Uterus (tissue), 4 donors: ENCODE data around the gene C1QBP. TPM values are rescaled to one million over a fixed set of nuclear protein-coding genes. Genes with fewer than 3 reads are reported as not detected.

Source experiments
- DNase-seq, 2 donors: peaks; one replicate each; pipeline ENCODE4 v3.0.0-alpha.2; 2019 to 2020
- H3K27ac ChIP-seq, 2 donors: fragments of 200-600 bp; sonication (generic); 1 replicate in 1 of 2; 2 replicates in 1 of 2; pipeline ENCODE4 v1.5.1; 2016 to 2018
- H3K27me3 ChIP-seq, 2 donors: fragments of 200-600 bp; sonication (generic); one replicate each; pipeline ENCODE4 v1.5.1; 2018 to 2019; ENCODE audit warnings: control low read depth in 1 of 2
- H3K36me3 ChIP-seq, 2 donors: fragments of 200-600 bp; sonication (generic); one replicate each; pipeline ENCODE4 v1.5.1; 2019; ENCODE audit warnings: control low read depth in 1 of 2
- H3K4me1 ChIP-seq, 2 donors: fragments of 200-600 bp; sonication (generic); one replicate each; pipeline ENCODE4 v1.5.1; 2018 to 2019; ENCODE audit warnings: control low read depth in 1 of 2
- H3K4me3 ChIP-seq, 2 donors: fragments of 200-600 bp; sonication (generic); 1 replicate in 1 of 2; 2 replicates in 1 of 2; pipeline ENCODE4 v1.5.1; 2018 to 2019; ENCODE audit warnings: mild to moderate bottlenecking in 1 of 2
- H3K9me3 ChIP-seq, 2 donors: fragments of 200-600 bp; sonication (generic); one replicate each; pipeline ENCODE4 v1.5.1; 2019; ENCODE audit warnings: control low read depth in 1 of 2
- CTCF ChIP-seq, 4 experiments: fragments of 200-600 bp in 2 of 4; fragments of 450-650 bp in 2 of 4; sonication (generic) in 2 of 4; IDR thresholded peaks; one replicate each; pipeline ENCODE4 v1.5.1; 2016 to 2019; ENCODE audit warnings: antibody characterized with exemption in 4 of 4, mild to moderate bottlenecking in 2 of 4, moderate library complexity in 1 of 4
- POLR2A ChIP-seq, 2 donors: fragments of 450-650 bp; IDR thresholded peaks; one replicate each; pipeline ENCODE4 v1.6.1; 2016; ENCODE audit warnings: antibody characterized with exemption in 2 of 2, mild to moderate bottlenecking in 1 of 2, moderate library complexity in 1 of 2
- intact Hi-C: fragments of 100-400 bp; cut with DNase I; formaldehyde crosslinking; loops from one replicate; pipeline ENCODE4 v1.15.1; 2023; ENCODE audit warnings: low total_unique reads
- total RNA-seq, 4 donors: library from RNA; depleted of rRNA in 3 of 4; stranded (reverse); fragments of >200 nt in 3 of 4; gene quantifications; one replicate each; pipeline versions ENCODE4 v1.1.0 to v1.2.4, GENCODE V29; 2014 to 2023
- donor health status: DM: yes; HTN: yes; CAD: no.

Gene C1QBP
- total RNA-seq, 4 donors from 2014 or later: 49.2 to 98.4 (median 80.7) TPM

GRCh38 chr17:5481451-5481850 is 42.5 kb upstream of the C1QBP start:
- no peak overlapping the region for H3K4me3 ChIP-seq
- TF ChIP-seq POLR2A (IDR thresholded peaks at IDR 0.05) (no peak), CTCF (IDR thresholded peaks at IDR 0.05) (no peak)
- no peak overlapping the region for H3K27ac ChIP-seq
- no peaks in the 10 kb centered on the region for H3K27me3 ChIP-seq
- intact Hi-C loops: no loop called here
- no peaks in the 10 kb centered on the region for H3K9me3 ChIP-seq
- DNase-seq: no peak
- peaks cover 0 to 8% of the 10 kb centered on the region in 2 donors for H3K4me1 ChIP-seq
- H3K36me3 ChIP-seq: no peaks in the 10 kb centered on the region

GRCh38 chr17:5480962-5481361 is 42.0 kb upstream of the C1QBP start:
- intact Hi-C loops: no loop called here
- H3K27ac ChIP-seq: no peak overlapping the region
- DNase-seq: no peak
- H3K9me3 ChIP-seq: no peaks in the 10 kb centered on the region
- no peak for TF ChIP-seq POLR2A (IDR thresholded peaks at IDR 0.05)
- no peak for TF ChIP-seq CTCF (IDR thresholded peaks at IDR 0.05)
- H3K36me3 ChIP-seq: no peaks in the 10 kb centered on the region
- peaks cover 0 to 8% of the 10 kb centered on the region in 2 donors for H3K4me1 ChIP-seq
- no peak overlapping the region for H3K4me3 ChIP-seq
- H3K27me3 ChIP-seq: no peaks in the 10 kb centered on the region

- H3K27ac ChIP-seq: no peak overlapping the region
These were observed 40.0 kb upstream of the C1QBP start for GRCh38 chr17:5478992-5479391.

GRCh38 chr17:5473906-5474305 is 35.0 kb upstream of the C1QBP start:
- no peak for DNase-seq
- Histone ChIP-seq H3K4me3 (no peak overlapping the region), H3K9me3 (no peaks in the 10 kb centered on the region), H3K36me3 (no peaks in the 10 kb centered on the region), H3K27ac (no peak overlapping the region), H3K27me3 (no peaks in the 10 kb centered on the region), H3K4me1 (no peaks in the 10 kb centered on the region)
- intact Hi-C loops: no loop called here
- TF ChIP-seq POLR2A (IDR thresholded peaks at IDR 0.05) (no peak), CTCF (IDR thresholded peaks at IDR 0.05) (no peak)

More at GRCh38 chr17:5478992-5479391, 40.0 kb upstream of the C1QBP start:
- H3K9me3 ChIP-seq: no peaks in the 10 kb centered on the region
- H3K36me3 ChIP-seq: no peaks in the 10 kb centered on the region
- intact Hi-C loops: no loop called here
- no peak for TF ChIP-seq POLR2A (IDR thresholded peaks at IDR 0.05)
- no peak for TF ChIP-seq CTCF (IDR thresholded peaks at IDR 0.05)
- H3K27me3 ChIP-seq: no peaks in the 10 kb centered on the region
- H3K4me1 ChIP-seq: no peaks in the 10 kb centered on the region
- no peak overlapping the region for H3K4me3 ChIP-seq
- DNase-seq: no peak

GRCh38 chr17:5472511-5472910 is 33.6 kb upstream of the C1QBP start:
- TF ChIP-seq CTCF (IDR thresholded peaks at IDR 0.05) (no peak), POLR2A (IDR thresholded peaks at IDR 0.05) (no peak)
- intact Hi-C loops: no loop called here
- no peak for DNase-seq
- Histone ChIP-seq H3K27me3 (no peaks in the 10 kb centered on the region), H3K36me3 (no peaks in the 10 kb centered on the region), H3K4me1 (peaks cover 0 to 5% of the 10 kb centered on the region in 2 donors), H3K9me3 (no peaks in the 10 kb centered on the region), H3K4me3 (no peak overlapping the region), H3K27ac (no peak overlapping the region)
